HCT116 (cell line): ENCODE data around the gene KRTAP12-4. TPM values are rescaled to one million over a fixed set of nuclear protein-coding genes. Genes with fewer than 3 reads are reported as not detected.

Experiments
- ATAC-seq: fragments of 200-7000 bp; cut with Tn5 transposase; 2 replicates; pipeline ENCODE4 v1.9.1; 2020; ENCODE audit warnings: mild to moderate bottlenecking, moderate library complexity
- BruUV-seq: library from RNA; stranded (reverse); fragments of 400-500 nt; replicated peaks from 2 replicates; lab custom pipeline; 2021; lab: Mats Ljungman, UMichigan
- CTCF ChIA-PET: fragments of 300-600 bp; sonication (Branson Sonifier 250); formaldehyde crosslinking; loops from one replicate; lab custom pipeline; 2021; ENCODE audit warnings: antibody characterized with exemption; lab: Charles Lee
- POLR2A ChIA-PET: fragments of 300-600, 350-600 bp; sonication (Branson Sonifier 250); formaldehyde crosslinking; loops from one replicate; lab custom pipeline; 2021; ENCODE audit warnings: antibody characterized with exemption; lab: Charles Lee
- RAD21 ChIA-PET, 2 experiments: fragments of 300-600 bp; sonication (Branson Sonifier 250); formaldehyde crosslinking; loops; one replicate each; lab custom pipeline; 2023; ENCODE audit warnings: low total read pairs in 2 of 2; ENCODE audit not compliant: uncharacterized antibody in 2 of 2, unreplicated experiment in 2 of 2, low non-redundant PET in 1 of 2; lab: Charles Lee
- DNase-seq: peaks from one replicate; pipeline ENCODE4 v3.0.0-alpha.2; 2010; ENCODE audit warnings: low read depth, low spot score
- H2AFZ ChIP-seq: fragments of 200-600 bp; shearing (Covaris generic), sonication (generic); 2 replicates; pipeline ENCODE4 v1.6.1; 2017; ENCODE audit warnings: low read depth, mixed run types, mixed read lengths, antibody characterized with exemption, low read length; ENCODE audit not compliant: poor library complexity, severe bottlenecking
- H3K27ac ChIP-seq: 2 replicates; pipeline ENCODE4 v1.5.1; 2012; ENCODE audit warnings: low read depth, low read length
- H3K27me3 ChIP-seq: fragments of 200-600 bp; sonication (generic); 2 replicates; pipeline ENCODE4 v1.6.1; 2016; ENCODE audit warnings: mixed run types, low read length, mixed read lengths; ENCODE audit not compliant: insufficient read depth
- H3K36me3 ChIP-seq, 2 experiments: fragments of 200-500 bp in 1 of 2; fragments of 200-600 bp in 1 of 2; sonication (Bioruptor generic) in 1 of 2; sonication (generic) in 1 of 2; 2 replicates each; pipeline versions ENCODE4 v1.5.1 to v1.6.1; 2014 to 2016; ENCODE audit warnings: low read length in 2 of 2, inconsistent platforms in 1 of 2, mixed read lengths in 1 of 2, mixed run types in 1 of 2; ENCODE audit not compliant: insufficient read depth in 2 of 2, control insufficient read depth in 1 of 2
- H3K4me1 ChIP-seq, 2 experiments: fragments of 200-600 bp in 1 of 2; sonication (generic) in 1 of 2; 2 replicates each; pipeline versions ENCODE4 v1.5.1 to v1.6.1; 2012 to 2017; ENCODE audit warnings: low read length in 2 of 2, inconsistent platforms in 1 of 2, mild to moderate bottlenecking in 1 of 2, mixed read lengths in 1 of 2, mixed run types in 1 of 2, moderate library complexity in 1 of 2; ENCODE audit not compliant: insufficient read depth in 2 of 2, control insufficient read depth in 1 of 2
- H3K4me2 ChIP-seq: fragments of 200-600 bp; sonication (generic); 2 replicates; pipeline ENCODE4 v1.6.1; 2017; ENCODE audit warnings: mixed run types, low read length, mixed read lengths
- H3K4me3 ChIP-seq, 2 experiments: fragments of 200-600 bp in 1 of 2; sonication (generic) in 1 of 2; replicated peaks in 1 of 2; 2 replicates each; pipeline ENCODE4 v1.5.1; 2011 to 2016; ENCODE audit warnings: low read length in 2 of 2, control low read depth in 1 of 2, low read depth in 1 of 2, mild to moderate bottlenecking in 1 of 2, mixed read lengths in 1 of 2, mixed run types in 1 of 2
- H3K79me2 ChIP-seq: fragments of 200-600 bp; sonication (generic); 2 replicates; pipeline ENCODE4 v1.6.1; 2017; ENCODE audit warnings: mild to moderate bottlenecking, mixed run types, low read length, moderate library complexity, mixed read lengths; ENCODE audit not compliant: insufficient read depth
- H3K9ac ChIP-seq: fragments of 200-600 bp; sonication (generic); 2 replicates; pipeline ENCODE4 v1.6.1; 2016; ENCODE audit warnings: low read length, mixed read lengths
- H3K9me2 ChIP-seq: fragments of 200-600 bp; sonication (generic), shearing (Covaris generic); 2 replicates; pipeline ENCODE4 v1.6.1; 2017; ENCODE audit warnings: mixed run types, mild to moderate bottlenecking, moderate library complexity; ENCODE audit not compliant: insufficient read depth
- H3K9me3 ChIP-seq, 2 experiments: fragments of 200-500 bp in 1 of 2; fragments of 200-600 bp in 1 of 2; sonication (Bioruptor generic) in 1 of 2; sonication (generic) in 1 of 2; 2 replicates each; pipeline ENCODE4 v1.6.1; 2014 to 2017; ENCODE audit warnings: low read length in 2 of 2, mixed read lengths in 2 of 2, inconsistent platforms in 1 of 2, low read depth in 1 of 2, mild to moderate bottlenecking in 1 of 2, mixed run types in 1 of 2, moderate library complexity in 1 of 2; ENCODE audit not compliant: control insufficient read depth in 1 of 2, insufficient read depth in 1 of 2
- H4K20me1 ChIP-seq: fragments of 200-600 bp; sonication (generic), shearing (Covaris generic); 2 replicates; pipeline ENCODE4 v1.6.1; 2017; ENCODE audit warnings: mixed run types, mild to moderate bottlenecking, moderate library complexity; ENCODE audit not compliant: insufficient read depth
- CBX3 ChIP-seq: IDR thresholded peaks from 2 replicates; pipeline ENCODE4 v1.6.1; 2012; ENCODE audit warnings: low read depth
- CEBPB ChIP-seq: IDR thresholded peaks from 2 replicates; pipeline ENCODE4 v1.6.1; 2012; ENCODE audit warnings: low read depth
- EZH2 ChIP-seq: fragments of 200-600 bp; sonication (generic); IDR thresholded peaks from 2 replicates; pipeline ENCODE4 v1.6.1; 2017; ENCODE audit warnings: antibody characterized with exemption, mixed run types
- EZH2phosphoT487 ChIP-seq: fragments of 200-600 bp; IDR thresholded peaks from 2 replicates; pipeline ENCODE4 v1.6.1; 2018; ENCODE audit warnings: antibody characterized with exemption, borderline replicate concordance
- MAX ChIP-seq: IDR thresholded peaks from 2 replicates; pipeline ENCODE4 v1.6.1; 2012
- POLR2AphosphoS5 ChIP-seq: IDR thresholded peaks from 2 replicates; pipeline ENCODE4 v1.6.1; 2011; ENCODE audit warnings: mild to moderate bottlenecking, low read depth, low read length, moderate library complexity
- SRF ChIP-seq: IDR thresholded peaks from 2 replicates; pipeline ENCODE4 v1.6.1; 2012; ENCODE audit warnings: low read depth
- YY1 ChIP-seq: IDR thresholded peaks from 2 replicates; pipeline ENCODE4 v1.6.1; 2011; ENCODE audit warnings: low read length, low read depth, moderate library complexity, mild to moderate bottlenecking; ENCODE audit not compliant: insufficient replicate concordance; ENCODE audit errors: extremely low read depth
- ZBTB33 ChIP-seq: IDR thresholded peaks from 2 replicates; pipeline ENCODE4 v1.6.1; 2011; ENCODE audit warnings: mild to moderate bottlenecking, low read length, moderate library complexity; ENCODE audit not compliant: insufficient replicate concordance; ENCODE audit errors: extremely low read depth
- ZFX ChIP-seq: fragments of 450-650 bp; IDR thresholded peaks from 2 replicates; pipeline ENCODE4 v1.6.1; 2017
- intact Hi-C: fragments of 100-400 bp; cut with micrococcal nuclease; formaldehyde crosslinking; loops from 2 replicates; pipeline ENCODE4 v1.10.0; 2022
- total RNA-seq: library from RNA; stranded (reverse); gene quantifications from one replicate; pipeline ENCODE4 v1.2.1, GENCODE V29; 2021; ENCODE audit not compliant: unreplicated experiment
- TF ChIP-seq, protein P1 (sequence below), 3 experiments: fragments of 200-600 bp in 1 of 3; sonication (generic) in 1 of 3; IDR thresholded peaks in 2 of 3; conservative IDR thresholded peaks in 1 of 3; 2 replicates each; pipeline ENCODE4 v1.5.1; 2012 to 2017; ENCODE audit warnings: low read depth in 2 of 3, low read length in 2 of 3, antibody characterized with exemption in 1 of 3, borderline replicate concordance in 1 of 3, control low read depth in 1 of 3, mild to moderate bottlenecking in 1 of 3, mixed read lengths in 1 of 3, mixed run types in 1 of 3, moderate library complexity in 1 of 3; ENCODE audit not compliant: insufficient read depth in 1 of 3

Gene KRTAP12-4
- total RNA-seq, 1 experiment from 2014 or later: not detected

GRCh38 chr21:44667612-44668011 is 13.2 kb upstream of the KRTAP12-4 start:
- H3K79me2 ChIP-seq: no peaks in the 10 kb centered on the region
- POLR2A ChIA-PET: no interaction called here
- no peaks in the 10 kb centered on the region; a peak in 1 of 4 replicates for H3K36me3 ChIP-seq
- RAD21 ChIA-PET: no interaction called here
- no peak overlapping the region for H2AFZ ChIP-seq
- CTCF ChIA-PET: no interaction called here
- H3K27me3 ChIP-seq: 0 out of 2 replicates have a peak, but pooled peaks cover 5% of the 10 kb centered on the region
- H3K9ac ChIP-seq: no peak overlapping the region
- BruUV-seq: no TSS peak
- no peaks in the 10 kb centered on the region for H3K9me3 ChIP-seq
- no peak overlapping the region for H3K27ac ChIP-seq
- no peak overlapping the region for H3K4me3 ChIP-seq
- H3K4me2 ChIP-seq: no peak overlapping the region
- no peak for DNase-seq
- intact Hi-C loops: no loop called here
- H3K4me1 ChIP-seq: no peaks in the 10 kb centered on the region
- TF ChIP-seq EZH2 (no peak), EZH2phosphoT487 (no peak), CEBPB (no peak), SRF (no peak), POLR2AphosphoS5 (no peak)
- H4K20me1 ChIP-seq: no peaks in the 10 kb centered on the region
- no peak for ATAC-seq
- no peaks in the 10 kb centered on the region for H3K9me2 ChIP-seq

GRCh38 chr21:44666401-44667320 is 12.2 kb upstream of the KRTAP12-4 start, which contains the start of gene KRTAP12-2:
TSS of gene KRTAP12-2 (minus strand) at chr21:44666927. CDS start at chr21:44666886, 41 bp downstream.
- Histone ChIP-seq H3K27ac (no peak within 1 kb of the TSS), H3K79me2 (no peaks in the 10 kb centered on the region), H3K9me3 (no peaks in the 10 kb centered on the region), H3K4me3 (no peak within 1 kb of the TSS), H3K27me3 (0 out of 2 replicates have a peak, but pooled peaks cover 5% of the 10 kb centered on the region), H3K4me2 (no peak within 1 kb of the TSS), H3K4me1 (no peaks in the 10 kb centered on the region), H3K36me3 (no peaks in the 10 kb centered on the region; a peak in 1 of 4 replicates), H3K9ac (no peak within 1 kb of the TSS), H2AFZ (no peak within 1 kb of the TSS), H3K9me2 (no peaks in the 10 kb centered on the region), H4K20me1 (no peaks in the 10 kb centered on the region)
- POLR2A ChIA-PET: no interaction called here
- DNase-seq (no peak), ATAC-seq (no peak; the same call in 1 of the 2 replicates)
- no TSS peak for BruUV-seq
- intact Hi-C loops: no loop called here
- CTCF ChIA-PET: no interaction called here
- RAD21 ChIA-PET: no interaction called here
- TF ChIP-seq YY1 (no peak), SRF (no peak), ZFX (no peak), MAX (no peak), POLR2AphosphoS5 (no peak), ZBTB33 (no peak), CBX3 (no peak), EZH2 (no peak)
- TF ChIP-seq, protein P1, sequence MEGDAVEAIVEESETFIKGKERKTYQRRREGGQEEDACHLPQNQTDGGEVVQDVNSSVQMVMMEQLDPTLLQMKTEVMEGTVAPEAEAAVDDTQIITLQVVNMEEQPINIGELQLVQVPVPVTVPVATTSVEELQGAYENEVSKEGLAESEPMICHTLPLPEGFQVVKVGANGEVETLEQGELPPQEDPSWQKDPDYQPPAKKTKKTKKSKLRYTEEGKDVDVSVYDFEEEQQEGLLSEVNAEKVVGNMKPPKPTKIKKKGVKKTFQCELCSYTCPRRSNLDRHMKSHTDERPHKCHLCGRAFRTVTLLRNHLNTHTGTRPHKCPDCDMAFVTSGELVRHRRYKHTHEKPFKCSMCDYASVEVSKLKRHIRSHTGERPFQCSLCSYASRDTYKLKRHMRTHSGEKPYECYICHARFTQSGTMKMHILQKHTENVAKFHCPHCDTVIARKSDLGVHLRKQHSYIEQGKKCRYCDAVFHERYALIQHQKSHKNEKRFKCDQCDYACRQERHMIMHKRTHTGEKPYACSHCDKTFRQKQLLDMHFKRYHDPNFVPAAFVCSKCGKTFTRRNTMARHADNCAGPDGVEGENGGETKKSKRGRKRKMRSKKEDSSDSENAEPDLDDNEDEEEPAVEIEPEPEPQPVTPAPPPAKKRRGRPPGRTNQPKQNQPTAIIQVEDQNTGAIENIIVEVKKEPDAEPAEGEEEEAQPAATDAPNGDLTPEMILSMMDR (IDR thresholded peaks at IDR 0.05 in 2 of 3, conservative IDR thresholded peaks at IDR 0.05 in 1 of 3; ENCODE audit: borderline replicate concordance in 1 of 3, insufficient read depth in 1 of 3, low read depth in 2 of 3, low read length in 2 of 3): no peak
